ENCODE measurements around the gene ARFIP2.

Gene ARFIP2

DNA sequence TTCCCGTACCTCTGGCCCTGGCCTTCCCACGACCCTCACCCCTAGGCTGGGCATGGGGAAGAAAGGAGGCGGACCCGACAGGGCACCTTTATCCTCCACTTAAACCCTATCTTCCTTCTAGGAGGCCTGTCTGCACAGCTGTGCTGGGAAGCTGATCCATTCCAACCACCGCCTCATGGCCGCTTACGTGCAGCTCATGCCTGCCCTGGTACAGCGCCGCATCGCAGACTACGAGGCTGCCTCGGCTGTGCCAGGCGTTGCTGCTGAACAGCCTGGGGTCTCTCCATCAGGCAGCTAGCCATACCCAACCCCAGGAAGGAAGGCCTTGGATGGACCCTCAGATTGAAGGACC is 769 bp upstream of the ARFIP2 start:
- peak; percentile 5 for DNase-seq

DNA sequence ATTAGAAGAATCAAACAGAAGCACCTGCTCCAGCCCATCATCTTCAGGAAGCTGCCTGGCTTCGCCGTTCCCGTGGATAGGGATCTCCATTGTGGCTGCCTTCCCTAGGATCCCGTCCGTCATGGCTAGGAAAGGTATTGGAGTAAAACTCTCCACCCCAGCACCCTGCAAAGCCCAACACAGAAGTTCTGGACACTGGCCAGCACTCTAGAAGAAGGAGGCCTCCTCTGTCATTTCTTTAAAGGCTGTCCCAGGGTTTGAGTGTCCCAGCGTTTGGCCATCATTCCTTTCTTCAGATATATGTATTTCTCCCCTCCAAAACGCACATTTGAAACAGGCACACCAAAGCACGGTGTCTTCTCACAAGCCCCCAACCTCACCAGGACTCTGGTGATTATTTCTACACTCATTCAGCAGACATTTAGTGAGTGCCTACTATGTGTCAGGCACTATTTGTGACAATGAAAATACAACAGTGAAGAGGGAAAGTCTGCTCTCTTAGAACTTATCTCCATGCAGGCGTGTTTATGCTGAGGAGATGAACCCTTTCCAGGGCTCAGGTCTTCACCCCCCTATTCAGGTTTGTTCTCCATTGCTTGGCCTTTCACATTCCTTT is 724 bp downstream of the ARFIP2 start:
- DNase-seq = no peak

DNA sequence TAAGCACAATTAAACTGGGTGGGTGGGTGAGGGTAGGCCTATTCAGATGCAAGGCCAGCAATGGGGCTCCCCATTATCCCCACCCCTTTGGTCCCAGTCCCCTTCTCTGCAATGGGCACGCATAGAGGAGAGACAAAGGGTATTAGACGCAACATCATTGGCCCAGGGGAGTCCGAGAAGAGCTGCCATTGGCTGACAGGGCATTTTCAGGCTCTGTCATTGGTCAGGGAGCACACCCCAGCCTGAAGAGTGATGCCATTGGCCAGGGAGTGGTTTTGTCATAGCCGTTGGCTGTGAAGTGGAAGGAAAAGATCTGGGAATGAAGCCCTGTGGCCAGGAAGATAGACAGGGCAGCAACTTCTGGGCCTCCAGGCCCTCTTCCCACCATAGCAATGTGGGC is 4.6 kb downstream of the ARFIP2 start:
- DNase-seq = no peak

DNA sequence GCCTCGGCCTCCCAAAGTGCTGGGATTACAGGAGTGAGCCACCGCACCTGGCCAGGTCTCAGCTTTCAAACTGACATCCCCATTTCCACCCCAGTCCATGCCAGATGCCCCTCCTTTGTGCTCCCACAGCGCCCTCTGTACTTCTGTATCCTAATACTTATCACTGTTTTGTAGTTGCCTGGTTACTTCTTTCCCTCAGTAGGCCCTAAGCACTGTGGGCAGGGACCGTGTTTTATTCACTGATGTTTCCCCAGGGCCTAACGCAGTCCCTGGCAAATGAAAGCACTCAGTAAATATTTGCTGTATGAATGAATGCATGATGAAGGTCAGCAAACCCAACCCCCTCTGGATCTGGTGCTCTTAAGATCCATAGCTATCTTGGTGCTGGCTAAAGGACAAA is 5.2 kb downstream of the ARFIP2 start:
- DNase-seq = peak; percentile 92

DNA sequence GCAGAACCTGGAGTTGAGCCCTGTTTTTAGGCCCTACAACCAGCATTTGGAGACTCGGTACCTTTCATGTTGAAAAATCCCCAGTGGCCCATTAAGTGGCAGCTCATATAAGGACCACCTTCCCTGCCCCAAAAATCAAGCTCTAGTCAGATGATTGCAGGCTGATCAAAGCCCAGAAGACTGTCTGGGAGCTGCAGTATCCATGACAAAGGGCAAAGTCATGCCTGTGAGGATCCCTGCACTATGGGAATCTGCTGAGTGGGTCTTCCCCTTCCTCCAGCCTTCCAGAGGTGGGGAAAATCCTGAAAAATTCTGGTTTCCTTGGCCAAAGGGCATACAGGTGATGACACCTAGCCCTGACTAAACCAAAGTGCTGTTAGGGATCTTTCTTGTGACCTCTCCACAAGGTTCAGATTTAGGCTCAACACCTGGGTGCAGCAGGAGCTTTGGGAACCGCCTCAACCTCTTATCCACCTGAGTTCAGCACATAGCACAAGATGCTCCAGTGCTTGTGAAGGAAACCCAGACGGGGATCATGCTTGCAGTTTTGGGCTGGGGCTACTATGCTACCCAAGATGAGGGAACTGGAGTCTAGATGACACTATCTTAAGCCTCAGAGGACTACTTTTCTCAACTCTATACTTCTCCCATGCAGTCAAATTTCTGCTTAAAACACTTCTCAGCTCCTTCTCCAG is 6.2 kb downstream of the ARFIP2 start:
- peak; percentile 29 for DNase-seq

DNA sequence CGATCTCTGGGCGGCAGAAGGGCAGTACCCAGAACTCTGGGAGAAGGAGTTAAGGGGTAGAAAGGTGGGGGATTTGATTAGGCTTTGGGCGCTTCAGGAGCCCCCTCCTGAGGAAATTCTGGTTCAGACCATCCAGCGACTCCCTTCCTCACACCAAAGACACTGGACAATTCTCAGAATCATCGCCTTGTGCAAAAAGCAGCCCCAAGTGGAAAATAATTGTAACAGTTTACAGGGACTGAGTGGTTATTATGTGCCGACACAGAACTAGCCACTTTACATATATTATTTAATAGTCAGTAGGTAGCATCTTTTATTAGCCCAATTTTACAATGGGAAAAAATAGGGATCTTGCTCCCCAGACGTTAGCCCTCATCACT is 6.7 kb downstream of the ARFIP2 start:
- DNase-seq = no peak

DNA sequence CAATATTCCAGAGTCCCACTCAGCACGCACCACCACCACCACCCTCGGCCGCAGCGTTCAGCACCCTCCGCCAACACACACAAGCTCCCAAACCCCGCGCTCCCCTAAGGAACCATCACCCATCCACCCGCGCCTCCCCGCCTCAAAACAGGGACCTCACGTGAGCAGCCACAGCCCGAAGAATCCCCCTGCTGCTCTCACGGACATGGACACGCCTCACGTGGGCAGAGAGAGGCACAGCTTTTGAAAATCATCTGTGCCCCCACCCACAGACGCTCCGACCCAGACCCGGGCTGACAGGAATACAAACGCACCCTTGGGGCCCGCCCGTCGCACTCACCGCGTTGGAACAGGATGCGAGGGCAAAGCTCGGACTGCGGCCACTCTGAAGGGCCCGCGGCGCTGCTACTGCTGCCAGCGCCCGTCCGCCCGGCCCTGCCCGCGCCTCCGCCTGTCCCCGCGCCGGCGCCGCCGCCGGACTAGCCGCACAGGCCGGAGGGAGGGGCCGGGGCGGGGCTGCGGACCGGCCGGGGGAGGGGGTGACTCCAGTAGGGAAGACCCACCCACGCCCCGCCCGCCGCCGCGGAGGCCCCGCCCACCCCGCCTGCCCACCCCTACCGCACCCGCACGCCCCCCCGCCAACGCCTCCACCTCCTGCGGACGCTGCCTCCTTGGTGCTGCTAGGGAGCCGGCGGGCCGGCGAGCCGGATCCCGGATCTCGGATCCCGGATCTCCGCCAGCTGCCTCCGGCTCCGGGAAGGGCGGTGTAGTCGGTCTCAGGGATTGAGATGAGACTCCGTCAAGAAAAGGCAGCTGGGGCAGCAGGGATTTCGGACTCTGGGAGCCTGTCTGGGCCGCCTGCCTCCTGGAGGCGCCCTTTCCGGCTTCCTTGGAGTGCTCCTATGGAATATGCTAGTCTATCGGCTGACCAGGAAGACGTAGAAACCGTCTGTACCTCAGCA is 7.4 kb downstream of the ARFIP2 start, which contains the start of gene TRIM3:
Gene TRIM3 (minus strand): TSS at position 491 of the 962 bp plus-strand sequence. CDS start 8,246 bp downstream, outside the sequence.
- peak; percentile 97 for DNase-seq

DNA sequence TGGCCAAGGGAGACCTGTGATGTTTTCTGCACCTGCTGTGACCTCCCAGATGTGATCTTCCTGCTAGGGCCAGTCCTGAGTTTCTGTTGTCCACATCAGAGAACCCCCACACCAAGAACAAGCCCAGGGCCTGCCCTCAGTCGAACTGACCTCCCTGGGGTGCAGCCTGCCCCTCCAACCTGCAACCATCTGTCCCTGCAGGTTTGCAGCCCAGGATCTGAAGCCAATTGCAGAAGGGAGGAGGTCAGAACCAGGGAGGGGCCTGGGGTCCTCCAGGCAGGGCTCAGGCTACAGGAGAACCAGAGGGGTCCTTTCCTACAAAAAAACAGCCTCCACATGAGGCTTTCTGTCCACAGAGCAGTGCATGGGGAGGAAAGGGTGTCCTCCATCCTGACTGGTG is 8.2 kb downstream of the ARFIP2 start:
- DNase-seq = peak; percentile 29

DNA sequence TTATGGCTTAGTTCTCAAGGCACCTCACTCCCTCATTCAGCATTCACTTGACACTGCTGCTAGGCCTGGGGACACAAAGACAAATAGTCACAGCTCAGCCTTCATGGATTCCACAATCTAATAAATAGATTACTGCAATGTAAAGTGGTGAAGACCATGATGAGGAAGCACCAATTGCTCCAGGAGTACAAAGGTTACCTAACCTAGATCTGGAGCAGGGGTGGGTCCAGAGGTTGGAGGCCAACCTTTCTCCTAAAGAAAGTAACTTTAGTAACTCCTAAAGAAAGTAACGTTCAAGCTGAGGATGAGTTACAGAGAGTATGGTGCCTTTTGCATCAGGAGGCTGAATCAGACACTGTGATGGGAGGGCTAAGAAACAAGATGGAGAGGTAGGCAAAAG is 11.5 kb downstream of the ARFIP2 start:
- peak; percentile 8 for DNase-seq

DNA sequence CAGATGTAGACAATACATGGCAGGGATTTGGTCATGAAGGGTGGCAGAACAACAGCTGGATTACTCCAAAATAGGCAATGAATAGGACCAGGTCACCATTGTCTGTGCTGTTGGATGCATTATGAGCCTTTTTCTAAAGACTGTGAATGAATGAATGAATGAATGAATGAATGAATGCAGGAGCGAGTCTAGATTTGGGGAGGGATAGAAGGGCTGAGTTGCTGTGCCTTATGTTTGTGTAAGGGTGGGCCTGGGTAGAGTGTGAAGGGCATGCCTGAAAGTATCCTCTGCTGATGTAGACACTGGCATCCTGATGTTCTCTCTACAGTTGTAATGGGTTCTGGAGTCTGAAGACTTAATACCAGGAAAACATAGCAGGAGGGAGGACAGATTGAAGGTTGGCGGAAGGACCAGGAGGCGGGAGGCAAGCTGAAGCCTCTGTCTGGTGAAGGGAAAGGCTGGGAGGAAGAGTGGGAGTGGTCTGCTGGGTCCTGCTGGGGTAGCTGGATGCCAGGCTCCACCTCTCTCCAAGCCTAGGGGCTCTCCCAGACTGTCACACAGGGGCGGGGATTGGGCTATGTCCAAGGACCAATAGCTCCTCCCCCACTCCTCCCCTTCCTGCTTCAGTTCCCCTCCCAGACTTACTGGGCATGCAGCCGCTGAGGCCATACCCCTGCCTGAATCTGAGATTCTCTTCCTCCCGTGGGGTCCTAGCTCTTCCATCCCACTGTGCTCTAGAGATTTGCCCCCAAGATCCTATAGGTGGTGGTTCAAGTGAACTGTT is 12.2 kb downstream of the ARFIP2 start:
- DNase-seq = peak; percentile 97

DNA sequence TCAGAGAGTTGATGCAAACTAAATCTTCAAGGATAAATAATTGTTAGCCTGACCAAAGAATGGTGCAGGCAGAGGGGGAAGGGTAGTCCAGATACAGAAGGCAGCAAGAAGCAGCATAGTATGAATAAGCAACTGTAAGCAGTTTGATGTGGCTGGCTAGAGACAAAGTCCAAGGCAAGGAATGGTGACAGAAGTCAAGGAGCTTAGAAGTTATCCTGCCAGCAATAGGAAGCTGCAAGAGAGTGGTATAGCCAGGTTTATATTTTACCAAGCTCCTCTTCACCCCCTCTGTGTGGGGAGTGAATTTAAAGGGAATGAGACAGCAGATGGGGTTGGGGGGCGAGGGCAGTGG is 22.1 kb downstream of the ARFIP2 start:
- DNase-seq = no peak

DNA sequence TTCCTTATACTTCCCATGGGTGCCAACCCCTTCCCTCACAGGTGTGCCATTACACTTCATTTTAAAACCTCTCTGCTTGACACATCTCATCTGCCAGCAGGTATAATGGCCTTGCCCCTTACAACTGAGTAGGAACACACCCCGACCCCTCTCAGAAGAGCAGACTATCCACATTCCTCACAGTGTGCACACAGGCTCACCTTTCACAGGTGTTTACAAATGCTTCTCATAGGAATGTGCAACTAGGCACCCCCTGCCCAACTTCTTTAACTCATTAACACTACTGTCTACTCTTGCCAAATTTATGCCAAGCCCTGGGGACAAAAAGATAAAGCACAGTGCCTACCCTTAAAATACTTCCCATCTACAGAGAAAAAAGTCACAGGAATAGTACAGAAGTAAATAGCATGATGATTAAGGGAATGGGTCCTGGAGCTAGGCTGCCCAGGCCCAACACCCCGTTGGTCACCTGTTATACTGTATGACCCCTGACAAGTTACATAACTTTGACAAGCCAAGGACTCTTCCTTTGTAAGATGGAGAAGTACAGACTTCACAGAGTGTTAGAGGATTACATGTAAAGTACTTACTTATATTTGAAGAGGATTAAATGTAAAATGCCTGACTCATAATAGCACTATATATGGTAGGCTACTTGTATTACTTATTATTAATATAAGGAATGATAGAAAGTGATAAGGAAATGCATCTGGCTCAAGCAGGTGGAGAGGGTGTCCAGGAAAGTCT is 22.6 kb downstream of the ARFIP2 start:
- DNase-seq = no peak

DNA sequence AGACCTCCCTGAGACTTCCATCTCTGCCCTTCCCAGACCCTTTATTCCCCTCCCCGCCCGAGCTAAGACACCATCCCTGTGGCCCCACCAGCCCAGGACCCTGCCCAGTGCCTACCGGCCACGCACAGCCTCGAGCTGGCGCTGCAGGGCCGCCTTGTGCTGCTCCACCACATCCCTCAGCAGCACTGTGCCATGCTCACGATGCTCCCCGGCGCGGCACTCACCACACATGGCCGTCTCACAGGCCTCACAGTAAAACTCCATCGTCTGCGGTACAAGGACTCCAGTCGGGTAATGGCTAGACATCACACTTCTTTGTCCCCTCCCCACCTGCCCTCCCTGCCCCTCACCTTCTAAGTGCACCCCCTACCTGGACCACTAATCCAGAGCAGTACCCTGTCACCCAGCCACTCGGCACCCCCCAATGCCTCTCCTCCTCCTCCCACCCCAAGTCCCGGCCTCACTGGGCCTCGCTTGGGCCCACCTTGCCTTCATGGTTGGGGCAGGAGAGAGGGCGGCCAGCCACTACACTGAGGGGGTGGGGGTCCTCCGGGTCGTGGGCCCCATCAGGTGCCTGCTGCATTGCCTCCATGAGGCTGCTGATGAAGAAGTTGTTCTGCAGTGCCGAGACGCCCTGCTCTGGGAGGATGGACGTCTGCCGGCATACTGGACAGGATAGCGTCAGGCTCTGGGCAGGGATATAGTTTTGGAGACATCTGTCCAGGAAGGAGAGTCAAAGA is 23.4 kb downstream of the ARFIP2 start:
- DNase-seq = no peak

DNA sequence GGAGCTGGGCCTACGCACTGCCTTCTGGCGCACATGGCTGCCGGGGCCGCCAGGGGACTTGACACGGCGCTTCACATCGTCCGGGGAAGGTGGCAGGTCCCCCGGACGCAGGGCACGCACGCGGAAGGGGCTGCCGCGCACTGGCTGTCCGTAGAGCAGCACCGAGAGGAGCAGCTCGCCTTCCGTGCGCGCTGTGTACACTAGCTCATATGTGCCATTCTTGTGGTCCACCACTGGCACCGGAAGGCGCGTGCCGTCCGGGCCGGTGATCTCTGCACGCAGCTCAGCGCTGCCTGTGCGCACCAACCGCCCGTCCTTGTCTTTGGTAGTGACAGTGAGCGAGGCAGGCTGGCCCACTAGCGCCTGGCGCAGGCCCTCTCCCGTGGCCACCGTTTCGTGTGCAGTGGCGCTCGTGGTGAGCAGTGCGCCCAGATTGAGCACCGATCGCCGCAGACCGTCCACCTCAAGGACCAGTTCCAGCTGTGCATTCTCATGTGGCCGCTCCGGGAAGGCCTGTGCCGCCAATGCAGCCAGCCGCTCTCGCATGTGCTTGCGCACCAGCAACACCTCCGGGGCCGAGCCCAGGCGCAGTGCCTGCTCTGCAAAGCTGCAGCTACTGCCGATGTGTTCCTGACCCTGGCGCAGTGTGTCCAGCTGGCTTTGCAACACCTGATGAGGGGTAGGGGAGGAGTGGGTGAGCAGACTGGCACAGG is 24.6 kb downstream of the ARFIP2 start:
- no peak for DNase-seq

DNA sequence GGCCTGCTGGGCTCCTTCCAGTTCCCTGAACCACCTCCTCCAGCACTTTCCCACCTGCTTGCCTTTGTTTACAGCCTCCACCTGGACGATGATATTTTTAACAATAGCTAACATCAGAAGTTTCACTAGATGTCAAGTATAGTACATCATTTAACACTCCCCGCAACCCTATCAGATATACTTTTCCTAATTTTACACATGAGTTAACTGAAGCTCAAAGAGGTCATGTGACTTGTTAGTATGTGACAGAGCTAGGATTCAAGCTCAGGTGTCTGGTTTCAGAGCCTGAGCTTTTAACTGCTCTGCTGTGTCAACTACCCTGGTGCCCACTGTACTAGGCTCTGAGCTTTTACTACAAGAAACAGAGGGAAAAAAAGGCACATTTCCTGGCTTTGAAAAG is 26.1 kb downstream of the ARFIP2 start:
- DNase-seq = no peak

DNA sequence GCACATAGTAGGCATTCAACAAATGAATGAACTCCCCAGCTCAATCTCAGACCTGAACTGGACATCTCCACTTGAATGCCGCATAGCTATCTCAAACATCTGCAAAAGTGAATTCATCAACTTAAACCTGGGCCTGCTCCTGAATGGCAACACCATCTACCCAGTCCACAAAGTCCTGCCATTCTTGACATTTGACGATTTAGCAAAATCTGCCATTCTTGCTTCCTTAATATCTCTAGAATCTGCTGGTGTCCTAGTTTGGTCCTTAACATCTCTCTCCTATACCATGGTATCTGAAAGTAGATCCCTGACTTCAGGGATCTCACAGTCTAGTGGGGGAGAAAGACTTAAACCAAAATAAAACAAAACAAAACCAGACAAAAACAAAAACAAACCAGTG is 28.0 kb downstream of the ARFIP2 start:
- no peak for DNase-seq

DNA sequence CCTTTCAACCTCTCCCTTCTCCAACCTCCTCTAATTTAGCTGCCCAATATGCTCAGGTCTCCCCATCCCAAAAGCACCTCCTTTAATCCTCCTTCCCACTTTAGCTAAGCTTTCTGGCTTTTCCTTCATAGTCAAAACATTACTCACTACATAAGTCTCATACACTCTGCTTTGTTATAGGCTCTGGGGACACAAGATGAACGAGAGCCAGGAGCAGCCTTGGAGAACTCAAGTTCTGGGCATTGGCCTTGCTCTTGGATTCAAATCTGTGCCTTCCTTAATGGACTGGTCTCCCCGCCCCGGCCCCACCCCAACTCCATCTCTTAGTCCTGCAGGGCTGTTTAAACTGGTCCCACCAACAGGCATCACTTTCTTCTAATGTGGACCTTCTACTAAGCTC is 28.9 kb downstream of the ARFIP2 start:
- DNase-seq = no peak

DNA sequence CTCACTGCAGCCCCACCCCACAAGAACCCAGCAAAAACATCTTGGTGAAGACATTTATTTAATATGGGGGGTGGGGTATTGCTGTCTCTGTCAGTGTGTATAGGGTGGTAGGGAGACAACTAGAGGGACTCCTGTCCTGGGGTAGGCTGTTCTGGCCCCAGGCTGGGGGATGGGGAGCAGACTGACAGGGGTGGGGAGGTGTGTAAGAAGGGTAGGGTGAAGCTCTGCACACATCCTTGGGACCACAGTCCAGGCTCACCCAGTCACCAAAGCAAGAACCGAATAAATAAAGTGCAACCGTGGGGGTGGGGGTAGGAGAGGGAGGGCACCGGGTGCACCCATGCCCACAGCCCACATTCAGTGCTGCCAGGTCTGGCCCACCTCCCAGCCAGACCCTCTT is 32.6 kb downstream of the ARFIP2 start:
- DNase-seq = no peak

DNA sequence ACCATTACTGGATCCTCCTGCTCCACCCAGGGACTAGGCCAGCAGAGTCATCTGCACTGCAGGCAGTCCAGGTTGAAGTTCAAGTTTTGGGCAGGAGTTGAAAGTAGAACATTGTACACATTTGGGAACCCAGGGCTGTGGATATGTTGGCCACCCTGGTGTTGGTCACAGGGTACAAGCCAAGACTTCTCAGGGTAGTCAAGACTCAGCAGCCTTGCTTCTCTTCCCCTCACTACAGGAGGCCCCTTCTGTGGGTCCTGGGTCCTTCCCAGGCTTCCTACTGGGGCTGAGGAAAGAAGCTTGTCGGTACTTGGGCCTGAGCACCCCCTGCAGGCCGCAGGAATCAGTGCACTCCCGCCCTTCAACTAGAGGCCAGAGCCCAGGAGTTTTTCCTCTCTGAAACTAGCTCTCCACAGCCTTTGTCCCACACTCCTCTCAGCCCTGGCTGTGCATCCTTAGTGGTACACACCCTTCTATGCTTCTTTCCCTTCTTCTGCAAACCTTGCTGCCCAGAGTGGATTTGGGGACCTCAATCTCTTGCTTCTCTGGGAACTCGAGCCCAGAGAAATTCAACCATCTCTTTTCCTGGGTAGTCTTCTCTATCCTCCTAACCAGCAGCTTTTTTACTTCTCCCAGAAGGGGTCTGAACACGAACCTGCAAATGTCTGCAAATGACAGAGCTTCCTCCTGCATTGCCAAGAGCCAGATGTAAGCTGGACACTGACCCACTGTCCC is 37.7 kb downstream of the ARFIP2 start:
- peak; percentile 63 for DNase-seq

DNA sequence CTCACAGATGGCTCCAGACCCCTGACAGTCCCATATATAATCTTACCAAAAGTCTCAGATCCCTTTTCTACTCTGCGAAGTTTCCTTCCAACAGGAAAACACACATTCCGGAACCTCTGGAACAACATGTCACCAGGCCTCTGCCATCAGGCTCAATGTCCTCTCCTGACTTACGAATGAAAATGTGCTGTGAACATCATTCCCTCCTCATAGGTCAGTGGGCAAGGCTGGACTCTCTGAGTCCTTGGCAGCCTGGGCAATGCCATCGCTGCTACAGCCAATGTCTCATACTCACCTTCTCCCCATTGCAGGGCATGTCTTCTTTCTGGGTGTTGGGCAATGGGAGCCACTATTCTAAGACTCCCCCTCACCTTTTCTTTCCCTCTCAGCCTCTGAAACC is 38.7 kb downstream of the ARFIP2 start:
- no peak for DNase-seq

All from NCI-H69 (cell line).